ENCODE results near the gene CAND2.

The CAND2 gene

DNA sequence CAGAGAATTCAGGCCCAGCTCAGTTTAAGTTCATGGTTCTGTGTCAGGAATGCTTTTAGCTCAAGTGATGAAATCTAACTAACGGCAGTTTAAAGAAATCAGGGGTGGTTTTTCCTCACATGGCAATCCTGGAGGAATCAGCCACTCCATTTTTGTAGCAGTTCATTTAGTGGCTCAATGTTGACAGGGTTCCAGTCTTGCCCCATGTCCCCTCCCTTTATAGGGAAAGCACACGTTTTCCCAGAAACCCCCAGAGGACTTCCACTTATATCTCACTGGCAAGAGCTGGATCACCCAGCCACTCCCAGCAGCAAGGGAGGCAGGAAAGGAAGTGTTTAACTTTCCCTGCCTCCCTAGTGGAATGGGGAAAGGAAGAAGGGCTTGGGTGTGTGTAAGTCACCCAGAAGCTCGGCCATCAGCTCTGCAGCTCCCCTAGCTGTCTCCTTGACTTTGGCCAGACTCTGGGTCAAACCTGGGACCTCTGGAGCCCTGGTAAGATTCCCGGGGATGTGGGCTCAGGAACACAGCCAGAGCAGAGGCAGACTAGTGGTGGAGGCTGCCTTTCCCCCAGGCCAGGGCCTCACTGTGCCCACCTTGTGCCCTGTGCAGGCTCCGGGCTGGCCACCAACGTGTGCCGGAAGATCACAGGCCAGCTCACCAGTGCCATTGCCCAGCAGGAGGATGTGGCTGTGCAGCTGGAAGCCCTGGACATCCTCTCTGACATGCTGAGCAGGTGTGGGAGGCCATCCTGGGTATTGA, 11.3 kb downstream of the CAND2 start:
- no peak for DNase-seq

GRCh38 chr3:12808587-12808986, 12.1 kb downstream of the CAND2 start:
- no peak for DNase-seq

DNA sequence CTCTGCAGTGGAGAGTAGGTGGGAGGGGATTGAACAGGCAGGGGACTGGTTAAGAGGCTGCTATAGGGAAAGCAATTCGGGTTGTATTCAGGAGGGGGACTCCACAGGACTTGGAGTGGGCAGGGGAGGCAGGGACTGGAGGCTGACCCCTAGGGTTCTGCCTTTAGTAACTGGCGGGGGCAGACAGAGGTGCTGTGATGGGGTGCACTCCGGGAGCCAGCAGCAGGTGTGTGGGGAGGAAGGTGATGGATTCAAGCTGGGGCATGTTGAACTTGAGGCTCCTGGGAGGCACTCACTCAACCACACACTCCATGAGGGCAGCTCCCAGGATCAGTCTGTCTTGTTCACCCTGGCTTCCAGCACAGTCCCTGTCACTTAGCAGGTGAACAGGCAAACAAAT, 12.5 kb downstream of the CAND2 start:
- no peak for DNase-seq

GRCh38 chr3:12809435-12809834, 13.0 kb downstream of the CAND2 start:
- DNase-seq = no peak

GRCh38 chr3:12810013-12810780, 13.7 kb downstream of the CAND2 start:
- peak; percentile 81 to 83 for DNase-seq

DNA sequence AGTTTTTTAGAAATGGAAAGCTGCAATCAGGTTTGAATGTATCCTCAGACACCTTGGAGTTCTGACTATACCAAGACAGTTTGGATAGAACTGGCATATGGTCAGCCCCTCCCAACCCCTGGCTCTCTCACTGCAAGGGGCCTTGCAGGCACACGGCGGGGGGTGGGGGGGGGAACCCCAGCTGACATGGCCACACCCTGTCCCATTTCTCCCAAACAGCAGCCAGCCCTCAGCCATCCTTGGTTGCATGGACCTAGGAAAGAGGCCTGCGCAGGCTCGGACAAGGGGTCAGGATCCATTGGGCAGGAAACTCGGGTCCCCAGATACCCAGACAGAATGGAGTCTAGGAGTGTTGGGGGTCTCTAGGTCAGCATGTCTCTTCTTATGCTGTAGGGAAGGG, 14.5 kb downstream of the CAND2 start:
- no peak for DNase-seq

- DNase-seq = no peak
These were observed 16.3 kb downstream of the CAND2 start for GRCh38 chr3:12812812-12813211.

- DNase-seq = no peak
These were observed 17.5 kb downstream of the CAND2 start for GRCh38 chr3:12813967-12814366.

DNA sequence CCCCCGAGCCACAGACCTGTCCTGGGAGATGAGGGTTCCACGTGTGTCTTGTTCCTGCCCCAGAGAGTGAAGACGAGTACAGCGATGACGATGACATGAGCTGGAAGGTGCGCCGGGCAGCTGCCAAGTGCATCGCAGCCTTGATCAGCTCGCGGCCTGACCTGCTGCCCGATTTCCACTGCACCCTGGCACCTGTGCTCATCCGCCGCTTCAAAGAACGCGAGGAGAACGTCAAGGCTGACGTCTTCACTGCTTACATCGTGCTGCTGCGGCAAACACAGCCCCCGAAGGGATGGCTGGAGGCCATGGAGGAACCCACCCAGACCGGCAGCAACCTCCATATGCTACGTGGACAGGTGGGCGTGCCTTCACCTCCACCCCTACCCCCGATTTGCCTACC, 18.6 kb downstream of the CAND2 start:
- DNase-seq = no peak

DNA sequence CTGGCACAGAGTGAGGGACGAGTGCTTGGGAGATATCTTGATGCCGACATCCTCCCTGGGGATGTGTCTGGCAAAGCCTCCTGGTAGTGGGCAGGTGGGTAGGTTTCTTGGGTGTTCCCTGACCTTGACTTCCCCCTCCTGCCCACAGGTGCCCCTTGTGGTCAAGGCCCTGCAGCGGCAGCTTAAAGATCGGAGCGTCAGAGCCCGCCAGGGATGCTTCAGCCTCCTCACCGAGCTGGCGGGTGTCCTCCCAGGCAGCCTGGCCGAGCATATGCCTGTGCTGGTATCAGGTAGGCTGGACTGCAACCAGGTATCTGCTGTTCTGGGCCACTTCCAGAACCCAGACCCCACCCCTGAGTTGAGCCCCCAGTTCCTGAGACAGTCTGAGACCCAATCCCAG, 19.2 kb downstream of the CAND2 start:
- DNase-seq = no peak

GRCh38 chr3:12816521-12817342, 20.3 kb downstream of the CAND2 start:
- no peak for DNase-seq

DNA sequence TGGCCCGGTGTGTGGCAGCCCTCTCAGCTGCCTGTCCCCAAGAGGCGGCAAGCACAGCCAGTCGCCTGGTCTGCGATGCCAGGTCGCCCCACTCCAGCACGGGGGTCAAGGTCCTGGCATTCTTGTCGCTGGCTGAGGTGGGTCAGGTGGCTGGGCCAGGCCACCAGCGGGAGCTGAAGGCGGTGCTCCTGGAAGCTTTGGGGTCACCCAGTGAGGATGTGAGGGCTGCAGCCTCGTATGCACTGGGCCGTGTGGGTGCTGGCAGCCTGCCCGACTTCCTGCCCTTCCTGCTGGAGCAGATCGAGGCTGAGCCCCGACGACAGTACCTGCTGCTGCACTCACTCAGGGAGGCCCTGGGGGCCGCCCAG, 20.8 kb downstream of the CAND2 start:
- no peak for DNase-seq

- DNase-seq = no peak
These were observed 21.8 kb downstream of the CAND2 start for GRCh38 chr3:12818273-12818672.

GRCh38 chr3:12818773-12819172, 22.3 kb downstream of the CAND2 start:
- no peak for DNase-seq

DNA sequence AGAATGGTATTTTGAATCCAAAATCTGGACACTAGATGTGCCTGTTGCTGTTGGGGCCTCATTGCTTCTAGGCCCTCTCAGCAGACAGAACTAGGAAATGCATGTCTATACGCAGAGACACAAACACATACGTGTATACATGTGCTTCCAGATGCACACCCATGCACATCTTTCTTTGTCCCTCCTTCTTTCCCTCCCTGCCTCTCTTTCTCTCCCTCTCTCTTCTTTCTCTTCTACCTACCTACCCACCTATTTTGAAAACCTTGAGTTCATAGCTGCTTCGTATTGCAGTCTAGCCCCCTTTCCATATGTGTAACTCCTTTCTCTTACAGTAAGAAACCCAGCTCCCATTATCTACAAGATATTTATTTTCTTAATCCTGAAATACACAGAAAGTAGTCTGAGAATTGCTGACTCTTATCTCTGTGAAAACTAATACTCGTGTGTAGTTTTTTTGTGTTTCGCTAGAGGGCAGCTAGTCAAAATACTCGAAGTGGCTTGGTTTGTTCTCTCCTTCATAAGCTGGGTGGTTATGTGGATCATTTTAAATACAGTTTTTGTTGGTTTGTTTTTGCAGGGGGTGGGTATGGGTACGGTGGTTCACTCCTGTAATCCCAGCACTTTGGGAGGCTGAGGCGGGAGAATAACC, 26.4 kb downstream of the CAND2 start:
- no peak for DNase-seq

- DNase-seq = no peak
These were observed 27.8 kb downstream of the CAND2 start for GRCh38 chr3:12824299-12824698.

DNA sequence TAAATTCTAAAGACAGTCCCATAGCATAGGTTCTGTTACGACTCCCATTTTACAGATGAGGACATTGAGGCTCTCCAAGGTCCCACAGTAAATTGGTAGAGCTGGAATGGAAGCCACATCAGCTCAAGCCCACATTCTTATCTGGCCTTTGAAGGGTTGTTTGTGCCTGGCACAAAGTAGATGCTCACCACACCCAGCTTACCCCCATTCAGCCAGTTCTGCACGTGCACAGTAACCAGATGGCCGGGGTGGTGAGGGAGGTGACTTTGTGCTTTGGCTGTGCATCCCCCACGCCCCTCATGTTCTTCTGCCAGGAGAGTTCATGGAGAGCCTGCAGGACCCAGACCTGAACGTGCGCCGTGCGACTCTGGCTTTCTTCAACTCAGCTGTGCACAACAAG, 28.7 kb downstream of the CAND2 start:
- no peak for DNase-seq

DNA sequence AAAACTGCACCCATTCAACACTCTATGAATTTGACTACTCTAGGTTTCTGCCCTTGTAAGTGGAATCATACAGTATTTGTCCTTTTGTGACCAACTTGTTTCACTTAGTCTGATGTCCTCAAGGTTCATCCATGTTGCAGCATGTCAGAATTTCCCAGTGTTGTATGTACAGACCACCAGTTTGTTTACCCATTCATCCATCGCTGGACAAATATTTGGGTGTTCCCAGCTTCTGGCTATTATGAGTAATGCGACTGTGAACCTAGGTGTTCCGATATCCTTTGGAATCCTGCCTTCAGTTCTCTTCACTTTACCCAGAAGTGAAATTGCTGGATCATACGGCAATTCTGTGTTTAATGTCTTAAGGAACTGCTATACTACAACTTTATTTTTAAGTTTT, 32.3 kb downstream of the CAND2 start:
- no peak for DNase-seq

DNA sequence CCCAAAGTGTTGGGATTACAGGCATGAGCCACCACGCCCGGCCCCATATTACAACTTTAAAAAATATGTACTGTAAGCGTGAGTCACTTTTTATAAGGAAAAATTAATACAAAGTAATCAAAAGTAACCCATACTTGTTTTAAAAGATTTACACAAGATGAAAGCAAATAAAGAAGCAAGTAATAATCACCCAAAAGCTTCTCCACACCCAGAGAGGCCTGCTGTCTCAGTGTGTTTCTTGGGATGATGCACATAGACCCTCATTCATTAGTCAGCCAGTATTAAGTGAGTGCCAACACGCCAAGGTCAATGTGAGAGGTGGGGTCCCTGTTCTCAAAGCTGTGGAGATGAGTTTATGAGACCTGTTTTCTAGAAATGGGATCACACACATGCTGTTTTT, 32.9 kb downstream of the CAND2 start:
- DNase-seq = no peak

- no peak for DNase-seq
These were observed 33.7 kb downstream of the CAND2 start for GRCh38 chr3:12829886-12830784.

GRCh38 chr3:12830785-12831156, 34.3 kb downstream of the CAND2 start:
- no peak for DNase-seq

DNA sequence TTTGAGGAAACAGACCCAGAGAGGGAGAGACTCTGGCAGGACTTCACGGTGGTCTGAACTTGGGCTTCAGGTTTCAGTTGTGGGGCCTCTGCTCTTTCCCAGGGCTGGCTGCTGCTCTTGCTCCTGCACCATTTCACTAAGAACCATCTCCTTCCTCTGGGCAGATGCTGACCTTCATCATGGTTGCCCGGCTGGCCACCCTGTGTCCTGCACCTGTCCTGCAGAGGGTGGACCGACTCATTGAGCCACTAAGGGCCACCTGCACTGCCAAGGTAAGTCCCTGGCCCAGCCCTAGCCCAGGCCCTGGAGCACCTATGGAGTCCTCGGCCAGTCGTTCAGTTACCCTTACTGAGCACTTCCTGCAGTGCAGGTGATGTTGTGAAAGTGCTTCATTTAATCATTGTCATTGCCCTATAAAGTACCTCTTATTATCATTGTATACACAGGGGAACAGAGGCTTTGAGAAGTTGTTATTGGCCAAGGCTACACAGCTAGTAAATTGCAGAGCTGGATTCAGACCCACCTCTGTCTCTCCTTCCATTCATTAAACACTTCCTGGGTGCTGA, 34.9 kb downstream of the CAND2 start:
- DNase-seq = no peak
